Heart right ventricle (tissue), 16 donors: Measurements from ENCODE around the gene HOXA2. TPM values are rescaled to one million over a fixed set of nuclear protein-coding genes. Genes with fewer than 3 reads are reported as not detected.

ENCODE experiments used
- ATAC-seq, 8 donors: fragments of 200-7000 bp; cut with Tn5 transposase; one replicate each; pipeline ENCODE4 v1.9.1; 2020; ENCODE audit warnings: mild to moderate bottlenecking in 8 of 8, moderate library complexity in 8 of 8, moderate number of reproducible peaks in 1 of 8
- DNase-seq, 2 donors: peaks; one replicate each; pipeline ENCODE4 v3.0.0-alpha.2; 2020
- H3K27ac ChIP-seq, 10 donors: fragments of 200-600 bp; sonication (generic) in 2 of 10; one replicate each; pipeline versions ENCODE4 v1.5.0 to v1.8.0; 2020 to 2022; ENCODE audit warnings: mild to moderate bottlenecking in 3 of 10
- H3K27me3 ChIP-seq, 7 donors: fragments of 200-600 bp; one replicate each; pipeline ENCODE4 v1.8.0; 2021 to 2022; ENCODE audit warnings: mild to moderate bottlenecking in 2 of 7
- H3K36me3 ChIP-seq, 9 donors: fragments of 200-600 bp; sonication (generic) in 1 of 9; one replicate each; pipeline versions ENCODE4 v1.5.0 to v1.8.0; 2020 to 2022; ENCODE audit warnings: mild to moderate bottlenecking in 2 of 9
- H3K4me1 ChIP-seq, 9 donors: fragments of 200-600 bp; sonication (generic) in 1 of 9; one replicate each; pipeline versions ENCODE4 v1.5.0 to v1.8.0; 2020 to 2022; ENCODE audit warnings: mild to moderate bottlenecking in 4 of 9
- H3K4me3 ChIP-seq, 10 donors: fragments of 200-600 bp; sonication (generic) in 2 of 10; one replicate each; pipeline versions ENCODE4 v1.5.0 to v1.8.0; 2020 to 2022; ENCODE audit warnings: mild to moderate bottlenecking in 7 of 10, moderate library complexity in 2 of 10
- H3K9me3 ChIP-seq, 11 donors: fragments of 200-600 bp in 10 of 11; sonication (generic) in 2 of 11; one replicate each; pipeline versions ENCODE4 v1.5.0 to v1.8.0; 2013 to 2022; ENCODE audit warnings: mild to moderate bottlenecking in 2 of 11, control low read depth in 1 of 11, moderate library complexity in 1 of 11
- CTCF ChIP-seq, 9 donors: fragments of 200-600 bp; sonication (generic) in 2 of 9; IDR thresholded peaks; one replicate each; pipeline versions ENCODE4 v1.5.0 to v1.8.0; 2021 to 2022; ENCODE audit warnings: antibody characterized with exemption in 9 of 9, mild to moderate bottlenecking in 5 of 9, moderate library complexity in 1 of 9
- WGBS, 2 donors: extraction: QIAGEN DNeasy Blood & Tissue Kit; methylation state at CpG; one replicate each; pipeline ENCODE4 v1.1.7; 2013; ENCODE audit warnings: inconsistent platforms in 1 of 2; 5-methylcytosine and 5-hydroxymethylcytosine counted together
- intact Hi-C, 10 donors: fragments of 100-400 bp; cut with DNase I; formaldehyde crosslinking; loops; one replicate each; pipeline versions ENCODE4 v1.11.1 to v1.14.2; 2022
- polyA plus RNA-seq, 2 donors: library from polyadenylated mRNA; stranded (reverse); fragments of 200-250 nt; gene quantifications; one replicate each; pipeline ENCODE4 v1.2.3, GENCODE V29; 2013
- total RNA-seq, 10 donors: library from RNA; stranded (reverse); fragmentation: NEBNext Ultra II Directional in 3 of 10; extraction: Animal tissue kit (Norgen Biotek cat#: 25700) in 3 of 10; gene quantifications; one replicate each; pipeline versions ENCODE4 v1.2.1 to v1.2.4, GENCODE V29; 2021 to 2023
- donor health status: Arrhythmogenic right ventricular cardiomyopathy.
- donor health status: ischemic (EF 13 %, LVEDD 7.1; RV severe dilation, severe dysfunction).
- donor health status: healthy with polysubstance abuse.
- donor health status: DM: no; HTN: yes; CAD: no.
- donor health status: DM: no; HTN: no; CAD: no.
- donor health status: ischemic (EF 25% LVEDD 6.9; RV normal size, moderate dysfunction).
- donor health status: ischemic (EF 25% LVEDD 5.7; RV mildly dilated, moderate dysfunction).
- donor health status: healthy.
- donor health status: DM: yes; HTN: yes; CAD: no.
- donor health status: Ischemic cardiomyopathy.
- donor health status: ischemic (EF 35%, LVEDD 5.7; RV mildly dilated, moderate dysfunction).
- donor health status: nonischemic (EF 11% LVEDD 7.7; RV severe dilation, severe dysfunction).
- donor health status: DM: yes; HTN: yes; CAD: no.
- donor health status: PGD.
- donor health status: ischemic (EF 29% LVEDD 5.4; RV normal size, mild dysfunction).
- donor health status: nonischemic (EF 23%, LVEDD 6.1; RV moderate dilation, normal function).

The HOXA2 gene
- total and polyA plus RNA-seq, 12 donors, result 0.10 to 0.23 (median 0.19) TPM; not detected in 8

GRCh38 chr7:27145165-27145913, 42.9 kb upstream of the HOXA2 start:
- Histone ChIP-seq H3K36me3 (no peaks in the 10 kb centered on the region), H3K9me3 (no peaks in the 10 kb centered on the region), H3K27ac (no peak overlapping the region), H3K4me3 (no peak overlapping the region), H3K4me1 (peaks cover 0 to 61% (median 35%) of the 10 kb centered on the region in 9 donors), H3K27me3 (peaks cover 66 to 100% (median 100%) of the 10 kb centered on the region in 7 donors)
- DNase-seq (no peak), ATAC-seq (no peak)
- intact Hi-C loops, result no loop called here
- no peak for TF ChIP-seq CTCF (IDR thresholded peaks at IDR 0.05)
- WGBS, 2 donors, result 20 to 26% methylated on average over 47 of the region's 47 CpGs

DNA sequence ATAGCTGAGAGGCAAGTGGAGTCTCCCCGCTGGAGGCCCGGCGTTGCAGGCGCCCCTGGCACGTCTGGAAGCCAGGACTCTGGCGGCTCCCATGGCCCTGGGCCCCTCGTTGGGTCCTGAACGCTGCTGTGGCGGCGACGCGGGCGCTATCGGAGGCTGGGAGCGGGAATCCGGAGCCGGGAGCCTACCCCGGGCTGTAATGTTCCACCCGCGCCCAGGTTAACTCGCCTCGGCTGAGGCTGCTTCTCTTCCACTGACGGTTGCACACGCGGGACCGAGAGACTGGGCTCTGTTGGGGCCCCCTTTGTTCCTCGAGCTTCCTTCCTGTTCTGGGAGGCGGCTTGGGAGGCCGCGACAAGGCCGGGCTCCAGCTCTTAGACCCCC, 42.3 kb upstream of the HOXA2 start:
- ATAC-seq (no peak), DNase-seq (no peak)
- no peak for TF ChIP-seq CTCF (IDR thresholded peaks at IDR 0.05)
- Histone ChIP-seq H3K36me3 (no peaks in the 10 kb centered on the region), H3K27ac (no peak overlapping the region), H3K4me3 (no peak overlapping the region), H3K27me3 (peaks cover 69 to 100% (median 100%) of the 10 kb centered on the region in 7 donors), H3K4me1 (peaks cover 0 to 62% (median 34%) of the 10 kb centered on the region in 9 donors), H3K9me3 (no peaks in the 10 kb centered on the region)
- WGBS, 2 donors, result 7 to 17% methylated on average over 31 of the region's 31 CpGs
- intact Hi-C loops, result no loop called here

DNA sequence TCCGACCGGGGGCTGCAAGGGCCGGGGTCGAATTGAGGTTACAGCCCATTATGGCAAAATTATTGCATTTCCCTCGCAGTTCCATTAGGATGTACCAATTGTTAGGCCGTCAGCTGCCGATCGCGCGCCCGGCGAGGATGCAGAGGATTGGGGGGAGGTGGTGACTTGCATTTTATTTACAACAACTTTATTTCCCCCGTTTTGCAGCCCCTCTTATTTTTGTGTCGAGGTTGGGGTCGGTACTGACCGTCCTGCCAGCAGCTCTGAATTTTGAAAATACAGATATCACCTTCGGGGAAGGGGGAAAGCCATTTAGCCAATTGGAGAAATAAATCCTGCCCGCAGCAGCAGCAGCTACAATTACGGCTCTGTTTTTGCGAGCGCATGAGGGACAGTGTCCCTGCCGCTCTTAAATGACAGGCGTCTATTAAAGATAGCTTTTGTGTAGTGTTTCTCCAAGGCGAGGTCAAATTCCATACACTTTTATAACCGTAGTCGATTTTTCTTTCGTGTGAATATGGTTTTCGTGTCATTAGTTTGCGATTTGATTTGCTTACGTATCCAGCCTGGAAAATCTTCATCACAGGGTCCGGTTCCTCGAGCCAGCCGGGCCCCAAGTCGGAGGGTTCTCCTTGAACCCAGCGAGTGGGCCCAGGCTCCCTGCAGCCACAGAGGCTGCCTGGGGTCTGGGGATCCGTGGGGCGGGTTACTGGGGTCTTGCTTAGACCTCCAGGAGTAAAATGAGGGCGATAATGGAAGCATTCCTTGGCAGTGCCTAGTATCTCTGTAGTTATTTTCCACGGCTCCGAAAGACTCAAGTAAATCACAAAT, 41.7 kb upstream of the HOXA2 start:
- Histone ChIP-seq H3K27ac (no peak overlapping the region), H3K4me3 (peak overlapping the region in 2 of 10 donors; percentile 38 to 60), H3K36me3 (no peaks in the 10 kb centered on the region), H3K9me3 (no peaks in the 10 kb centered on the region), H3K27me3 (peaks cover 72 to 100% (median 100%) of the 10 kb centered on the region in 7 donors), H3K4me1 (peaks cover 0 to 68% (median 34%) of the 10 kb centered on the region in 9 donors)
- WGBS, 2 donors, result 19 to 23% methylated on average over 40 of the region's 40 CpGs
- intact Hi-C loops, result no loop called here
- TF ChIP-seq CTCF (IDR thresholded peaks at IDR 0.05), result peak in 1 of 9 donors; percentile 3
- no peak for DNase-seq
- no peak for ATAC-seq
